Measurements from ENCODE around the gene PTAR1.
"Not testable (repeated sequence)": the region's sequence is repeated elsewhere in the genome, so short reads cannot be mapped to it uniquely, and the experiment has no call there.

Gene PTAR1, protein sequence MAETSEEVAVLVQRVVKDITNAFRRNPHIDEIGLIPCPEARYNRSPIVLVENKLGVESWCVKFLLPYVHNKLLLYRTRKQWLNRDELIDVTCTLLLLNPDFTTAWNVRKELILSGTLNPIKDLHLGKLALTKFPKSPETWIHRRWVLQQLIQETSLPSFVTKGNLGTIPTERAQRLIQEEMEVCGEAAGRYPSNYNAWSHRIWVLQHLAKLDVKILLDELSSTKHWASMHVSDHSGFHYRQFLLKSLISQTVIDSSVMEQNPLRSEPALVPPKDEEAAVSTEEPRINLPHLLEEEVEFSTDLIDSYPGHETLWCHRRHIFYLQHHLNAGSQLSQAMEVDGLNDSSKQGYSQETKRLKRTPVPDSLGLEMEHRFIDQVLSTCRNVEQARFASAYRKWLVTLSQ

GRCh38 chr9:69759421-69760277, at the start of gene PTAR1:
Gene PTAR1, minus strand, starts transcription at chr9:69760011. Its CDS starts 73 bp downstream, at chr9:69759938.
- peak; percentile 77 for DNase-seq (ENCODE audit: low spot score)

GRCh38 chr9:69809304-69809863, 49.6 kb upstream of the PTAR1 start:
- peak; percentile 26 for DNase-seq (ENCODE audit: low spot score)

DNA sequence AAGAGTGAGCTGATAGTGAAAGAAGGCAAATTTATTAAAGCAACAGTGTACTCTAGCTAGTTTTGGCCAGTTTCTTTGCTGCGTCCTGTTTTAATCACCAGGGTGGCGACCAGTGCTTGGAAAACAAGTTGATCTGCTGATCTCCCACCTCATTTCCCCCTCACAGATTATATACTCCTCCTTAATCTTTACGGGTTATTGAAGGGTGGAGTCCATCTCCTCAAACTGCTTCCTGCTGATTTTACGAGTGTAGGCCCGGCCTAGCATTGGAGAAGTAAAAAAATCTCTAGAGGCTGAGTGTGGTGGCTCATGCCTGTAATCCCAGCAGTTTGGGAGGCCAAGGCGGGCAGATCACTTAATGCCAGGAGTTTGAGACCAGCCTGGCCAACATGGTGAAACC, 46.8 kb upstream of the PTAR1 start:
- no peak for DNase-seq (ENCODE audit: low spot score)

GRCh38 chr9:69805962-69806515, 46.2 kb upstream of the PTAR1 start:
- DNase-seq (ENCODE audit: low spot score), result no peak

GRCh38 chr9:69801989-69802388, 42.2 kb upstream of the PTAR1 start:
- no peak for DNase-seq (ENCODE audit: low spot score)

- DNase-seq (ENCODE audit: low spot score), result not testable (repeated sequence)
Measured at GRCh38 chr9:69800027-69800426, 40.2 kb upstream of the PTAR1 start.

GRCh38 chr9:69799521-69799920, 39.7 kb upstream of the PTAR1 start:
- DNase-seq (ENCODE audit: low spot score), result not testable (repeated sequence)

DNA sequence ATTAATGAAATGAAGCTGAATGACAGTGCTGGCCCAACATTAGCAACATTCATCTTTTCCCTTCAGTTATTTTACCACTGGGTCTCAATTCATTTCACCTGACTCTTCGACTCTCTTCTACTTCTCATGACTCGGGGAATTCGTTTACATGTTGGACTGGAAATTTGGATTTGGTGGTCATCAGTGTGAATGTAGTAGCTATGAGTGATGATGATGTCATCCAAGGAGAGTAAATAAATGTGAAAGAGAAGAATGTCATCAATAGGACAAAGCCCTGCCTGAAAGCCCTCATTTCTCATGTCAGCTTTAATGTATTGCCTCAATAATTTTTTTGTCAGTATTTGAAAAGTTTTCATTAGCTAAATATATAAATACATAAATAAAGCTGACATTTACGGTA, 38.9 kb upstream of the PTAR1 start:
- DNase-seq (ENCODE audit: low spot score), result no peak

- no peak for DNase-seq (ENCODE audit: low spot score)
Measured at GRCh38 chr9:69797675-69798074, 37.9 kb upstream of the PTAR1 start.

- DNase-seq (ENCODE audit: low spot score), result no peak
Measured at GRCh38 chr9:69794356-69794755, 34.5 kb upstream of the PTAR1 start.

GRCh38 chr9:69785757-69786156, 25.9 kb upstream of the PTAR1 start:
- DNase-seq (ENCODE audit: low spot score), result peak; percentile 21

DNA sequence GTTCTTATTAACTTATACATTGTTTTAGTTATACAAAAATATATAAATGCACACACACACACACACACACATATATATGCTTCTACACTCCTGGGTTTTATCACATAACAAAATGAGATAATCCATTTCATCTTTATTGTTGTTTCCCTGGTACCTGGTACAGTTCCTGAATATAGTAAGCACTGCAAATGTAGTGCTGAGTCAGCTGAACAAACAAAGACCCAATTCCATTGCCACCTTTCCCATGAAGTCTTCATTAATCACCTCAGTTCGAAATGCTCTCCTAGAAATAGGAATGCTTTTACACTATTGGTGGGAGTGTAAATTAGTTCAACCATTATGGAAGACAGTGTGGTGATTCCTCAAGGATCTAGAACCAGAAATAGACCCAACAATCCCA, 13.4 kb upstream of the PTAR1 start:
- DNase-seq (ENCODE audit: low spot score), result no peak

DNA sequence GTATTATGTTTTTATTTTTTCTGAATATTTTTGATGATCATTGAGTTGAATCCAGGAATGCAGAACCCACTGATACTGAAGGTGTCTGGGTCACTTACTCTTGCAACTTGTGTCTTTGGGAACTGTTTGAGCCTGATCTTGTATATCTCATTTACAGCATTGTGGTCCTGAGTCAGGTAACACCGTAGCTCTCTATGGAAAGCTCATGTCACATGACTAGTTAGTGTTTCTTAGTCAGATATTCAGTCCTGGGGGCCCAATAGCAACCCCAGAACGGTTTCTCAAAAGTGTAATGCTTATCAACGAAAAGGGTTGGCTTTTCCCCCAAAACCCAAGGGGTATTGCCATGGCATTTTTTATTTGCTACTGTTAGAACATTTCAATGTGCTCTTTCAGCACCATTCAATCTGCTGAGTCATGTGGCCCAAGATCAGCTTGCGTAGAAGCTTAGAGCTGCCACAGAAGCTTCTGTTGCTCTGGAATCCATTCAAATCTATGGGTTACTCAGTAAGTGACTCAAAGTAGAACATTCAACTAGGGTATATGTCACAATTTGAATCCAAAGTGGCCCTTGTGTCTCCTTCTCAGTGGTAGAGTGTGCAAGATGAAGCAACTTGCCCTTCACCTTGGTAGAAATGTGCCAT, 12.1 kb upstream of the PTAR1 start:
- no peak for DNase-seq (ENCODE audit: low spot score)

GRCh38 chr9:69768716-69769115, 8.9 kb upstream of the PTAR1 start:
- peak; percentile 24 for DNase-seq (ENCODE audit: low spot score)

- no peak for DNase-seq (ENCODE audit: low spot score)
Measured at GRCh38 chr9:69768101-69768500, 8.3 kb upstream of the PTAR1 start.

DNA sequence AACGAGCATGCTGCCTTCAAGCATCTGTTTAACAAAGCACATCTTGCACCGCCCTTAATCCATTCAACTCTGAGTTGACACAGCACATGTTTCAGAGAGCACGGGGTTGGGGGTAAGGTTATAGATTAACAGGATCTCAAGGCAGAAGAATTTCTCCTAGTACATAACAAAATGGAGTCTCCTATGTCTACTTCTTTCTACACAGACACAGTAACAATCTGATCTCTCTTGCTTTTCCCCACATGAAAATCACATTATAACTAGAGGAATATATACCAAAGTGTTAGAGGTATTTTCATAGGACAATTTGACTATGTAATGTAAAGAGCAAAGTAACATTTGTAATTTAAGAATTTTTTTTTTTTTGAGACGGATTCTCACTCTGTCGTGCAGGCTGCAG, 4.1 kb upstream of the PTAR1 start:
- DNase-seq (ENCODE audit: low spot score), result not testable (repeated sequence)

GRCh38 chr9:69762527-69762926, 2.7 kb upstream of the PTAR1 start:
- DNase-seq (ENCODE audit: low spot score), result no peak

DNA sequence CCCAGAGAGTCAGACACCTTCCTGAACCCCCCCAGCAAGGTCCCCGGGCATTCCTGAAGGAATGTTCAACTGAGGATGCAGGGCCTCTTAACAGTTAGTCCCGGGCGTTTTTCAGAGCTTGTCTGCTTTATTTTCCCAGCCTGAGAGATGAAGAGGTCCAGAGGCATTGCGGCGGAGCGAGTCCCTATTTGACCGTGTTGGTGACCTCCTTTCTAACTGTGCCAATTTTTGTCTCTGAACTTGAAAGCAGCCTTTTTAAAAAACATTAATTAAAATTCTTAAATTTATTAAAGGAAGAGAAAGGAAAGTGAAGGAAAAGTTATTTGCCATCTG, 433 bp upstream of the PTAR1 start:
- no peak for DNase-seq (ENCODE audit: low spot score)

DNA sequence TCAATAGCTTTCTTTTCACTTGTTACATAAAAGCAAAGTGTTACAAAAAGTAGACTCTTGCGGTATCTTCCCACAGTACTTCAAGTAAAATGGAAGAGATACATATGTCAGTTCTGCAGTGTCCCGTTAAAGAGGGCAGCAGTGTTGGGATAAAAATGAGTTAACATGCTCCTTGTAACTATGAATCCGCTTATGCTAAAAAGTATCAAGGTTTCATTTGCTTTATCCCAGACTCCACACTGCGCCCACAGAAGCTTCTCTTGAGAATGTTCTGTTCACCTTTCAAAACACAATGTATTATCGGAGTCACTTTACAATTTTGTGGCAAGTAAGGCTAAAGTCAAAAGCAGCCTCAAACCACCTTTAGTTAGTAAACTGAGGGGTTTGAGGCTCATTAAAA, 790 bp downstream of the PTAR1 start:
- no peak for DNase-seq (ENCODE audit: low spot score)

GRCh38 chr9:69757996-69758675, 1.7 kb downstream of the PTAR1 start:
- no peak for DNase-seq (ENCODE audit: low spot score)

- no peak for DNase-seq (ENCODE audit: low spot score)
Measured at GRCh38 chr9:69755205-69755604, 4.6 kb downstream of the PTAR1 start.

DNA sequence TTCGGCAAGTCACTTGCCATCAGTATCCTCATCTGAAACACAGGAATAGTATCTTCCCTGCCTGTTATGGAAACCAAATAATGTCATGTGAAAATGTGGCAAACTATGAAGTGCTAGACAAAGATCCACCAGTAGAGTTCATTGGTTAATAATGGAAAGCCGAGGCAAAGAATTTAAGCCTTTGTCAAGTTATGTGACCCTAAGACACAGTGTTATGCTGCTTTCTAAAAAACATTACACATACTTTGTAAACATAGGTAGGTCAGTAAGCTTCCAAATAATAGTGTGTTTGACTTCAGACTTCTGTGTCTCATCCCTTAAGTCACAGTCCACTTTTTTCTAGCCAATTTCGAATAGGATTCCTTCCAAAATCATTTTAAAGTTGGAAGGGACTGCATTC, 6.0 kb downstream of the PTAR1 start:
- no peak for DNase-seq (ENCODE audit: low spot score)

Measured in hepatic stellate cell (primary cell).